H9 (cell line): ENCODE data around the gene KRT28. TPM values are rescaled to one million over a fixed set of nuclear protein-coding genes. Genes with fewer than 3 reads are reported as not detected.

Experiments used
- DNase-seq: peaks from one replicate; pipeline ENCODE4 v3.0.0-alpha.2; 2017
- H2AFZ ChIP-seq: one replicate; pipeline ENCODE4 v1.6.1; 2013; ENCODE audit warnings: mild to moderate bottlenecking, low read length, control low read depth, moderate library complexity
- H2AK5ac ChIP-seq: 2 replicates; pipeline ENCODE4 v1.6.1; 2013; ENCODE audit warnings: low read length, control low read depth, mixed read lengths; ENCODE audit not compliant: insufficient read length
- H2BK120ac ChIP-seq: one replicate; pipeline ENCODE4 v1.6.1; 2013; ENCODE audit warnings: low read depth, mild to moderate bottlenecking, low read length, control low read depth, inconsistent platforms; ENCODE audit not compliant: poor library complexity, severe bottlenecking
- H2BK12ac ChIP-seq: 2 replicates; pipeline ENCODE4 v1.6.1; 2013; ENCODE audit warnings: low read length, control low read depth, mixed read lengths, low read depth; ENCODE audit not compliant: insufficient read length
- H2BK15ac ChIP-seq: 2 replicates; pipeline ENCODE4 v1.6.1; 2013; ENCODE audit warnings: low read depth, low read length, control low read depth
- H2BK20ac ChIP-seq: one replicate; pipeline ENCODE4 v1.6.1; 2013; ENCODE audit warnings: low read depth, mild to moderate bottlenecking, low read length, control low read depth, inconsistent platforms; ENCODE audit not compliant: poor library complexity, severe bottlenecking
- H2BK5ac ChIP-seq: 2 replicates; pipeline ENCODE4 v1.6.1; 2013; ENCODE audit warnings: low read length, control low read depth, mixed read lengths; ENCODE audit not compliant: insufficient read length
- H3K14ac ChIP-seq: 2 replicates; pipeline ENCODE4 v1.6.1; 2013; ENCODE audit warnings: low read length, control low read depth; ENCODE audit not compliant: insufficient read depth
- H3K18ac ChIP-seq: 2 replicates; pipeline ENCODE4 v1.6.1; 2013; ENCODE audit warnings: low read depth, mild to moderate bottlenecking, mixed read lengths, low read length, control low read depth; ENCODE audit not compliant: insufficient read length
- H3K23ac ChIP-seq: 2 replicates; pipeline ENCODE4 v1.6.1; 2013; ENCODE audit warnings: low read length, control low read depth, mixed read lengths, low read depth; ENCODE audit not compliant: insufficient read length
- H3K23me2 ChIP-seq: 2 replicates; pipeline ENCODE4 v1.6.1; 2013; ENCODE audit warnings: low read depth, mild to moderate bottlenecking, mixed read lengths, low read length, control low read depth; ENCODE audit not compliant: insufficient read length, poor library complexity, severe bottlenecking
- H3K27ac ChIP-seq: 2 replicates; pipeline ENCODE4 v1.5.1; 2013; ENCODE audit warnings: low read length, control low read depth, mixed read lengths, low read depth; ENCODE audit not compliant: insufficient read length
- H3K27me3 ChIP-seq: 2 replicates; pipeline ENCODE4 v1.6.1; 2013; ENCODE audit warnings: low read length, control low read depth, inconsistent platforms; ENCODE audit not compliant: insufficient read depth
- H3K4ac ChIP-seq: 2 replicates; pipeline ENCODE4 v1.6.1; 2013; ENCODE audit warnings: low read depth, mild to moderate bottlenecking, control low read depth, inconsistent platforms, low read length, moderate library complexity
- H3K4me1 ChIP-seq: 2 replicates; pipeline ENCODE4 v1.6.1; 2013; ENCODE audit warnings: low read length, control low read depth, inconsistent platforms; ENCODE audit not compliant: insufficient read depth
- H3K4me2 ChIP-seq: 2 replicates; pipeline ENCODE4 v1.6.1; 2013; ENCODE audit warnings: low read length, control low read depth, mixed read lengths; ENCODE audit not compliant: insufficient read length, insufficient read depth
- H3K56ac ChIP-seq: 2 replicates; pipeline ENCODE4 v1.6.1; 2013; ENCODE audit warnings: low read depth, mild to moderate bottlenecking, mixed read lengths, low read length, control low read depth; ENCODE audit not compliant: insufficient read length
- H3K79me1 ChIP-seq: 2 replicates; pipeline ENCODE4 v1.6.1; 2013; ENCODE audit warnings: low read depth, mild to moderate bottlenecking, moderate library complexity, low read length, control low read depth, inconsistent platforms; ENCODE audit not compliant: insufficient read depth, poor library complexity, severe bottlenecking
- H3K79me2 ChIP-seq: 2 replicates; pipeline ENCODE4 v1.6.1; 2013; ENCODE audit warnings: low read length, control low read depth, inconsistent platforms; ENCODE audit not compliant: insufficient read depth
- H3K9ac ChIP-seq: 2 replicates; pipeline ENCODE4 v1.6.1; 2013; ENCODE audit warnings: low read length, control low read depth, mixed read lengths; ENCODE audit not compliant: insufficient read length; ENCODE audit errors: extremely low read depth
- H3K9me3 ChIP-seq: one replicate; pipeline ENCODE4 v1.6.1; 2013; ENCODE audit warnings: low read depth, low read length, inconsistent platforms; ENCODE audit not compliant: control insufficient read depth
- H3T11ph ChIP-seq: one replicate; pipeline ENCODE4 v1.6.1; 2013; ENCODE audit warnings: mild to moderate bottlenecking, low read length, control low read depth, inconsistent platforms
- H4K20me1 ChIP-seq: one replicate; pipeline ENCODE4 v1.6.1; 2013; ENCODE audit not compliant: control insufficient read depth, insufficient read length, insufficient read depth
- H4K5ac ChIP-seq: 2 replicates; pipeline ENCODE4 v1.6.1; 2013; ENCODE audit warnings: low read depth, mild to moderate bottlenecking, mixed read lengths, low read length, control low read depth; ENCODE audit not compliant: insufficient read length
- H4K8ac ChIP-seq: replicated peaks from 2 replicates; pipeline ENCODE4 v1.6.1; 2013; ENCODE audit warnings: low read length, control low read depth, mixed read lengths, low read depth; ENCODE audit not compliant: insufficient read length
- H4K91ac ChIP-seq: 2 replicates; pipeline ENCODE4 v1.6.1; 2013; ENCODE audit warnings: low read depth, mild to moderate bottlenecking, moderate library complexity, mixed read lengths, low read length, control low read depth; ENCODE audit not compliant: insufficient read length
- H3K27ac Mint-ChIP-seq, 3 experiments: 2 replicates in 2 of 3; 3 replicates in 1 of 3; pipeline ENCODE4 v1.8.0; 2020 to 2021; ENCODE audit warnings: mixed read lengths in 3 of 3, mild to moderate bottlenecking in 1 of 3, moderate library complexity in 1 of 3
- H3K27me3 Mint-ChIP-seq: 2 replicates; pipeline ENCODE4 v1.8.0; 2021; ENCODE audit warnings: low read depth, mild to moderate bottlenecking, moderate library complexity, mixed read lengths
- H3K36me3 Mint-ChIP-seq, 3 experiments: 2 replicates in 2 of 3; 3 replicates in 1 of 3; pipeline ENCODE4 v1.8.0; 2020 to 2021; ENCODE audit warnings: low read depth in 3 of 3, mixed read lengths in 3 of 3; ENCODE audit not compliant: insufficient read depth in 1 of 3
- H3K4me1 Mint-ChIP-seq, 2 experiments: 2 replicates each; pipeline ENCODE4 v1.8.0; 2020; ENCODE audit warnings: mixed read lengths in 2 of 2
- H3K4me3 Mint-ChIP-seq, 2 experiments: 2 replicates in 1 of 2; 3 replicates in 1 of 2; pipeline ENCODE4 v1.8.0; 2020 to 2021; ENCODE audit warnings: mild to moderate bottlenecking in 2 of 2, mixed read lengths in 2 of 2, moderate library complexity in 1 of 2
- H3K9me3 Mint-ChIP-seq, 2 experiments: 2 replicates in 1 of 2; 3 replicates in 1 of 2; pipeline ENCODE4 v1.8.0; 2020; ENCODE audit warnings: mild to moderate bottlenecking in 2 of 2, mixed read lengths in 2 of 2, moderate library complexity in 1 of 2
- CTCF ChIP-seq: fragments of 200-600 bp; sonication (generic); conservative IDR thresholded peaks from 3 replicates; pipeline ENCODE4 v1.8.0; 2021; ENCODE audit warnings: antibody characterized with exemption, mild to moderate bottlenecking
- WGBS: extraction: QIAGEN DNeasy Blood & Tissue Kit; methylation state at CpG from one replicate; pipeline ENCODE4 v1.1.7; 2013; ENCODE audit warnings: missing lambda C conversion rate, low lambda C conversion rate, mixed read lengths; ENCODE audit not compliant: insufficient read length; ENCODE audit errors: extremely low coverage; 5-methylcytosine and 5-hydroxymethylcytosine counted together
- total RNA-seq: library from RNA; stranded (reverse); gene quantifications from 2 replicates; pipeline ENCODE4 v1.2.1, GENCODE V29; 2021

KRT28 gene
- total RNA-seq, 1 experiment from 2014 or later = not detected

GRCh38 chr17:40818343-40818732, 18.6 kb upstream of the KRT28 start:
- Histone ChIP-seq H2AK5ac (no peak overlapping the region), H3K9ac (peak overlapping the region; percentile 19), H2BK120ac (no peak overlapping the region), H4K8ac (no peak overlapping the region), H2BK20ac (no peak overlapping the region), H3K27ac (no peak overlapping the region), H3K14ac (no peak overlapping the region), H3K23ac (no peak overlapping the region), H2BK5ac (no peak overlapping the region), H4K91ac (no peak overlapping the region), H3K79me2 (no peaks in the 10 kb centered on the region), H3K4me2 (peak overlapping the region; percentile 66), H3K4ac (no peak overlapping the region), H2AFZ (no peak overlapping the region), H3K79me1 (no peaks in the 10 kb centered on the region), H3K4me1 (no peaks in the 10 kb centered on the region), H4K20me1 (no peaks in the 10 kb centered on the region), H3T11ph (no peak overlapping the region), H3K9me3 (no peaks in the 10 kb centered on the region), H2BK15ac (no peak overlapping the region), H3K18ac (no peak overlapping the region), H3K27me3 (no peaks in the 10 kb centered on the region), H3K56ac (no peak overlapping the region), H2BK12ac (no peak overlapping the region), H4K5ac (no peak overlapping the region), H3K23me2 (peaks cover 3% of the 10 kb centered on the region)
- Mint-ChIP-seq H3K27ac (peak overlapping the region in 2 of 3 experiments; percentile 18 to 44; a peak in 3 of 7 replicates), H3K27me3 (peaks cover 76% of the 10 kb centered on the region), H3K9me3 (no peaks in the 10 kb centered on the region), H3K4me3 (peak overlapping the region; percentile 78 to 81), H3K36me3 (peaks cover 0 to 13% (median 10%) of the 10 kb centered on the region in 3 experiments; a peak in 5 of 7 replicates), H3K4me1 (peaks cover 0 to 8% of the 10 kb centered on the region in 2 experiments; a peak in 1 of 4 replicates)
- TF ChIP-seq CTCF = no peak
- no CpG with 5 or more reads among the region's 7 CpGs for WGBS
- no peak for DNase-seq
